NCI-H1694 treated with DMSO at 0.1 percent for 48 hours (cell line): ENCODE data around the gene SIL1.
"Not testable (repeated sequence)": the region's sequence is repeated elsewhere in the genome, so short reads cannot be mapped to it uniquely, and the experiment has no call there.

Experiments
- DNase-seq: peaks from one replicate; lab custom pipeline; 2025; lab: John Stamatoyannopoulos, UW

Gene SIL1

DNA sequence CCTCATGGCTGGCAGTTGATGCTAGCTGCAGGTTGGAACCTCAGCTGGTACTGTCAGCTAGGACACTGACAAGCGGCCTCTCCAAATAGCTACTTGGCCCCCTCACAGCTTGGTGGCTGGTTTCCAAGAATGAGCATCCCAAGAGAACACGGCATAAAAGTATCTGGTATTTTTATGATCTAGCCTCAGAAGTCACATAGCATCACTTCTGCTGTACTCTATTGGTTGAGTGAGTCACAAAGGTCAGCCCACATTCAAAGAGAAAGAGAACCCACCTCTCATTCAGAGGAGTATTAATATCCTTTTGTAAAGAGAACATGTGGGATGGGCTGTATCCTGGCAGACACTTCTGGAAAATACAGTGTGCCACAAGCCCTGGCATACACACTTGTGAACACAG lies 6.0 kb upstream of the SIL1 start:
- no peak for DNase-seq

DNA sequence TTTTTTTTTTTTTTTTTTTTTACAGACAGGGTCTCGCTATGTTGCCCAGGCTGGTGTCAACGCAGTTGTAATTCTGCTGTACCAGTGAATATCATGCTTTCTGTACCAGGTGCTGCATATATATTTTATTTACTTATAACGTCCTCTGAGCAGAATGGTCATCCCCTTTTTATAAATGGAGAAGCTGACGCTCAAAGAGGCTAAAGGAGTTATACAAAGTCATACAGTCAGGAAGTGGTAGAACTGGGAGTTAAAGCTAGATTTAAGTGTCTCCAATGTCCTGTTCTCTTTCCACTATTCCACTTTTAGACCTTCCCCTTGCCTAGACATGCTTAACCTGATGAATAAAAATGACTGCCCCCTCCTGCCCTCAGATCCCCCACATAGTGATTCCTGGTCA lies 1.2 kb upstream of the SIL1 start:
- DNase-seq = no peak

DNA sequence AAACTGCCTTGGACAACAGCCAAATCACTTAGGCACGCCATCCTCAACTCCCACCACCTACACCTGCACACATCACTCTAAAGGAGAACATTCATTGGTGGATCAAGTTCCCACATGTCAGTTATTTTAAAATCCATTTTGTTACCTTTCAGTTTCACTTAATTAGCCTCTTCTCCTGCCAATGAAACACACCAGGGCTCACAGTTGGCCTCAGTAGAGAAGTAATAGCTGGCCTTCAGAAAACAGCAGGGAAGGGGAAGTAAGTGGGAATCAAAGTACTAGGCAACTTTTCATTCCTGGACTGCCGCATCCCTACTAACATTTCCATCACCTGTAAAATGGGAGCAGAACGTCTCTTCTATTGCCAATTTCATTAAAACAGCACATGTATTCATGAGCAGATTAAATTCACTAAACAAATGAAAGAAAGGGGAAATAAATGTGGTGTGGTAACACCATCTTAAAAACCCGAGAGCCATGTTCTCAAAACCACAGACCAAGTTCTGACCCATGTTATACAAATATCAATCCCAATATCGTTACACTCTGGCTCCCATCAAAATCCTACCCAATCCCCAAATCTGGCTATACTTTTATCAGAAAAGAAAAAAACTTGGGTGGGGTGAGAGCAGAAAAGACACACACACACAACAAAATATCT lies 1.7 kb downstream of the SIL1 start:
- DNase-seq = no peak

GRCh38 chr5:139194486-139194885 lies 3.7 kb downstream of the SIL1 start:
- DNase-seq = no peak

GRCh38 chr5:139193928-139194327 lies 4.2 kb downstream of the SIL1 start:
- DNase-seq = no peak

DNA sequence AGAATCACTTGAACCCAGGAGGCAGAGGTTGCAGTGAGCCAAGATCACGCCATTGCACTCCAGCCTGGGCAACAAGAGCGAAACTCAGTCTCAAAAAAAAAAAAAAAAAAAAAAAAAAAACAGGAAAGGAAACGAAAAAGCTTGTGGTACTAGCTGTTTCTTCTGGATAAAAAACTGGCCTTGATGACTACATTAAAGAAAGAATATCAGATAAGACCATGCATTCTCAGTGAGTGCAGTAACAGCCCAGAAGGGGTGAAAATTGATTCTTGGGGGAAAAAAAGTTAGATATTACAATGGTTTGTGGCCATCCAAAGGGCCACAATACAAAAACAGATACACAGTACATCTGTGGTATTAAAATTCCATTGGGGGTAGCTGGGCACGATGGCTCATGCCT lies 5.3 kb downstream of the SIL1 start:
- not testable (repeated sequence) for DNase-seq

GRCh38 chr5:139191954-139192353 lies 6.2 kb downstream of the SIL1 start:
- DNase-seq = not testable (repeated sequence)

- no peak for DNase-seq
Observed at GRCh38 chr5:139190125-139190524, 8.0 kb downstream of the SIL1 start.

- DNase-seq = no peak
Observed at GRCh38 chr5:139188558-139189270, 9.5 kb downstream of the SIL1 start.

- no peak for DNase-seq
Observed at GRCh38 chr5:139186752-139187326, 11.3 kb downstream of the SIL1 start.

- DNase-seq = no peak
Observed at GRCh38 chr5:139186261-139186660, 11.9 kb downstream of the SIL1 start.

DNA sequence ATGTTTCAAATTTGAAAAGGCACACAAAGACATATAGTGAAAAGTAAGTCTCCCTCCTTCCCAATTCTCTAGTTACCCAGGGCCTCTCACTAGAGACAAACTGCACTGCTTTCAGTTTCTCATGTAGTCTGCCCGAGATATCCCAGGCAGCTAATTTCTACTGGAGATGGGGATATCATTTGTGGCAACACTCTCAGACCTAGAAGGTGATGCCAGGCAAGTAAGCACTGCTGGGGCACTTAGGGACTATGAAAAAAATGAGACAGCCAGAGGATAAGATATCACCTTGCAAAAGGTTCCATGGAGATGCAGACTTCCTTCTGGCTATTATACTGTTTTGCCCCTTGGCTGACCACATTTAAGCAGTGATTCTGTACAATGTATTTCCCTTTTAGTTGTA lies 12.6 kb downstream of the SIL1 start:
- no peak for DNase-seq

- DNase-seq = no peak
Observed at GRCh38 chr5:139183502-139183901, 14.7 kb downstream of the SIL1 start.

GRCh38 chr5:139182528-139183296 lies 15.5 kb downstream of the SIL1 start:
- DNase-seq = no peak

DNA sequence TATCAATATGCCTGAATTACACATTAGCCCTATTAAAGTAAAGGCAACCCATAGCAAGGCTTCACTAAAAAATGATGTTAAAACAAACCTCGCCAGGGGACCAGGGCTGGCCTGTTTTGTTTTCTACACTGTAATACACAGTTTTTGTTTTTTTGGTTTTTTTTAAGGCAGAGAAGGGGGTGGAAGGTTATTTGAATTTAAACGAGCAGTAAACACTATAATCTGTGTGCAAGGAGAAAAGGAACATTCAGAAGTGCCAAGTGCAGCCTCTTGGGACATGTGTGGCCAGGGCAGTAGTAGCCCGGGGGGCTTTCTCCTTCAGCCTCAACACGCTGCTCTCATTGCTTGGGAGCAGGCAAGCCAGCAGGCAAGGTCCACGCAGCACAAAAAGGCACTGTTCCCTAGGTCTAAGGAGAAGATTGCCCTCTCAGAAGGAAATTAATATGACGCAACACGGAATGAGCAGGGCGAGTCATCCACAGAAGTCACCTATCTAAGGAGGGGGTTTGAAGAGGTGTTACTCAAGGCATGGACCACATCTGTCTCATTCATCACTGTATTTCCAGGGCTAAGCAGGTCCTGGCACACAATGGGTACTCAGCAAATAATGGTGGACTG lies 16.2 kb downstream of the SIL1 start:
- DNase-seq = no peak

- no peak for DNase-seq
Observed at GRCh38 chr5:139181322-139181730, 16.8 kb downstream of the SIL1 start.

GRCh38 chr5:139180850-139181249 lies 17.3 kb downstream of the SIL1 start:
- no peak for DNase-seq

GRCh38 chr5:139179778-139180513 lies 18.2 kb downstream of the SIL1 start:
- not testable (repeated sequence) for DNase-seq

DNA sequence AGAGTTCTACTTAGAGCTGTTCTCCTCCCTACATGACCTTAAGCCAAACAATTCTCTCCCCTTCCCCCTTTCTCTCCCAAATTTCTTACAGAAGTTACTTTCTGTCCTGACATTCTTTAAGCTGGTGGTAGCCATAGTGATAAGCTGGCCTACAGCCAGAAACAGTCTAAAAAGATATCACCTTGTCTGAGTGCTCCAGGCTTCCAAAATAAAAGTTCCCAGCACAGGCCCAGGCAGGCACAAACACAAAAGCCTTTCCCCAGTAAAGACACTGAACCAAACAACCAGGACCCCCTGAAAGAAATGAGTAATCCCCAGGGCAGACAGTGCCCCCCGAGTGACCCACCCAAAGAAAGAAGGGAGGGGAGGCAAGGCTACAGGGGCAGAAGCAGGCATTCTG lies 19.2 kb downstream of the SIL1 start:
- DNase-seq = no peak

GRCh38 chr5:139178589-139178917 lies 19.6 kb downstream of the SIL1 start:
- DNase-seq = no peak

- DNase-seq = no peak
Observed at GRCh38 chr5:139177809-139178588, 20.2 kb downstream of the SIL1 start.
